Daoy (cell line): ENCODE results near the gene STX8. TPM values are rescaled to one million over a fixed set of nuclear protein-coding genes. Genes with fewer than 3 reads are reported as not detected.
A peak's percentile ranks its signal among the peaks of the same experiment; 100 is the strongest.

ENCODE experiments used
- DNase-seq: peaks from one replicate; pipeline ENCODE4 v3.0.0-alpha.2; 2015; ENCODE audit warnings: low read depth
- total RNA-seq: library from RNA; depleted of rRNA; stranded (reverse); fragments of >200 nt; shearing (Covaris generic); gene quantifications from 2 replicates; pipeline ENCODE4 v1.2.3, GENCODE V29; 2014

The STX8 gene
- total RNA-seq, 1 experiment from 2014 or later, result 76.9 TPM

- DNase-seq, result peak; percentile 61
Observed at GRCh38 chr17:9239793-9240658, 335.6 kb downstream of the STX8 start.

- DNase-seq, result no peak
Observed at GRCh38 chr17:9239246-9239792, 336.3 kb downstream of the STX8 start.

- no peak for DNase-seq
Observed at GRCh38 chr17:9238340-9239245, 337.0 kb downstream of the STX8 start.

GRCh38 chr17:9237661-9238301, 337.8 kb downstream of the STX8 start:
- no peak for DNase-seq

GRCh38 chr17:9237053-9237410, 338.6 kb downstream of the STX8 start:
- no peak for DNase-seq

- no peak for DNase-seq
Observed at GRCh38 chr17:9236286-9237052, 339.2 kb downstream of the STX8 start.

- no peak for DNase-seq
Observed at GRCh38 chr17:9235346-9235745, 340.3 kb downstream of the STX8 start.

GRCh38 chr17:9234389-9234945, 341.2 kb downstream of the STX8 start:
- DNase-seq, result no peak

GRCh38 chr17:9233761-9234160, 341.9 kb downstream of the STX8 start:
- DNase-seq, result no peak

GRCh38 chr17:9233271-9233599, 342.4 kb downstream of the STX8 start:
- DNase-seq, result no peak

GRCh38 chr17:9232591-9233270, 342.9 kb downstream of the STX8 start:
- DNase-seq, result no peak

- no peak for DNase-seq
Observed at GRCh38 chr17:9232155-9232475, 343.5 kb downstream of the STX8 start.

GRCh38 chr17:9231449-9232154, 344.0 kb downstream of the STX8 start:
- DNase-seq, result no peak

GRCh38 chr17:9230861-9231260, 344.8 kb downstream of the STX8 start:
- DNase-seq, result no peak

GRCh38 chr17:9230346-9230745, 345.3 kb downstream of the STX8 start:
- peak; percentile 37 for DNase-seq

GRCh38 chr17:9229826-9230201, 345.8 kb downstream of the STX8 start:
- no peak for DNase-seq

GRCh38 chr17:9229160-9229825, 346.3 kb downstream of the STX8 start:
- no peak for DNase-seq

GRCh38 chr17:9228408-9229159, 347.0 kb downstream of the STX8 start:
- DNase-seq, result no peak
